HEK293T (cell line): ENCODE measurements around the gene MFRP.

ENCODE experiments used
- BHLHE40 ChIP-seq: fragments of 450-650 bp; IDR thresholded peaks from 2 replicates; pipeline ENCODE4 v1.6.1; 2016; ENCODE audit warnings: mild to moderate bottlenecking, moderate library complexity, borderline replicate concordance
- NFRKB ChIP-seq: fragments of 450-650 bp; IDR thresholded peaks from 2 replicates; pipeline ENCODE4 v1.6.1; 2016; ENCODE audit warnings: mild to moderate bottlenecking, moderate library complexity
- SP1 ChIP-seq: fragments of 450-650 bp; IDR thresholded peaks from 2 replicates; pipeline ENCODE4 v1.6.1; 2017
- ZNF384 ChIP-seq: fragments of 450-650 bp; IDR thresholded peaks from 2 replicates; pipeline ENCODE4 v1.6.1; 2016

GRCh38 chr11:119345685-119346084 is 820 bp downstream of the MFRP start:
- no peak for TF ChIP-seq ZNF384
- no peak for TF ChIP-seq BHLHE40
- no peak for TF ChIP-seq SP1
- TF ChIP-seq NFRKB, result no peak
